OCI-M1 (cell line): ENCODE measurements around the gene EEF1AKMT3.
"Not testable (repeated sequence)": the region's sequence is repeated elsewhere in the genome, so short reads cannot be mapped to it uniquely, and the experiment has no call there.

Source experiments
- DNase-seq: peaks from one replicate; lab custom pipeline; 2025; lab: John Stamatoyannopoulos, UW

EEF1AKMT3 gene

GRCh38 chr12:57765698-57766463 lies 6.5 kb upstream of the EEF1AKMT3 start:
- peak; percentile 15 for DNase-seq

- DNase-seq = no peak
Observed at GRCh38 chr12:57766464-57767304, 5.7 kb upstream of the EEF1AKMT3 start, which contains the start of gene CYP27B1. CYP27B1 (minus strand) TSS chr12:57767078; CDS start chr12:57767041, 37 bp downstream.

GRCh38 chr12:57767305-57767698 lies 5.1 kb upstream of the EEF1AKMT3 start:
- DNase-seq = no peak

- DNase-seq = no peak
Observed at GRCh38 chr12:57767876-57768275, 4.5 kb upstream of the EEF1AKMT3 start.

- DNase-seq = no peak
Observed at GRCh38 chr12:57769594-57769993, 2.8 kb upstream of the EEF1AKMT3 start.

GRCh38 chr12:57770734-57771133 lies 1.7 kb upstream of the EEF1AKMT3 start:
- no peak for DNase-seq

DNA sequence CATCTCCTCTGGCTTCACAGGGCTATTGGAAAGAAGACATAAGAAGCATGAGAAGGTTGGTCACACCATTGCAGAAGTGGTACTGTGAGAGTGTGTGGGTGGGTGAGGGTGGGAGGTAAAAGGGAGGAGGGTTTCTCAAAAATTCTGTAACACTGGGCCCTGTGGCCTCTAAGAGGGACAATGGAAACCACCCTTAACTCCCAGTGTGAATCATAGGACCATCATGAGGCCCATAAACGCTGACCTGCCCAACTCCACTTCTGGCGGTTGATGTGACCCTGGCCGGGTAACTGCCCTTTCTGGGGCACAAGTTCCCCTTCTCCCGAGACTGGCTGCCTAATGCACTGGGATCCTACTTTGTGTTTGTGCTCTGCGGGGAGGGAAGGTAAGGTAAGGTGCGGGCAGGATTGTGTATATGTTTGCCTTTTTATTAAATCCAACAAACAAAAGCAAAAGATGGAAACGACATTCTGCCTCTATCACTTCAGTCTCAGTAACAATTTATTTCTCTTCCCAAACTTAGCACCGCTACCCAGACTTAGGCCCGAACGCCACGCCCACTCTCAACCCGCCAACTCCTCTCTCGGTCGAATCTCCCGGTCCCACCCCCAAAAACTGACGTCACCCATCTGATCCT lies 1.1 kb upstream of the EEF1AKMT3 start:
- peak; percentile 97 for DNase-seq

DNA sequence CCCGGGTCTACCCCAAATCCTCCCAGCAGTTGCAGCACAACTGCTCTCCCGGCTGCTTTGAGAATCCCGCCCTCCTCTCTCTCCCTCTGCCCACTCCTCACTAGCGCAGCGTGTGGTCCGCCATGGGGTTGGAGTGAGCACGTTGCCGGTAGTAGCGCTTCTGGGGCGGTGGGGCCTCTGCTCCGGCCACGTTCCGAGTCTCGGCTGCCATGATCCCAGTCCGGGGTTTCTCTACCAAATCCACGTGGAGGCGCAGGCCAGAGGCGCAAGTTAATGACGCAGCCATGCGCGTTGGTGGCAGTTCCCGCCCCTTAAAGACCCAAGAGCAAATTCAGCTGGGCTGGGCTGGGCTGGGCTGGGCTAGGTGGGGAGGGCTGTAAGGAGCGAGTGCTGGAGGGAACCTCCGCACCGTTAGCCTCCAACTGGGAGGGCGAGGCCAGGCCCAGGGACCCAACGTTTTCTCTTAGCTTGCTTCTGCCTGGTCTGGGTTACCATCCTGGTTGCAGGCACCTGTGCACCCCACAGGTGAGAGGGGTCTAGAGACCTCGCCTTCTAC lies 463 bp upstream of the EEF1AKMT3 start, which contains the start of gene METTL1:
METTL1 (minus strand) TSS at position 233 of the 556 bp plus-strand sequence; CDS start at position 211, 22 bp downstream.
- peak; percentile 98 for DNase-seq

DNA sequence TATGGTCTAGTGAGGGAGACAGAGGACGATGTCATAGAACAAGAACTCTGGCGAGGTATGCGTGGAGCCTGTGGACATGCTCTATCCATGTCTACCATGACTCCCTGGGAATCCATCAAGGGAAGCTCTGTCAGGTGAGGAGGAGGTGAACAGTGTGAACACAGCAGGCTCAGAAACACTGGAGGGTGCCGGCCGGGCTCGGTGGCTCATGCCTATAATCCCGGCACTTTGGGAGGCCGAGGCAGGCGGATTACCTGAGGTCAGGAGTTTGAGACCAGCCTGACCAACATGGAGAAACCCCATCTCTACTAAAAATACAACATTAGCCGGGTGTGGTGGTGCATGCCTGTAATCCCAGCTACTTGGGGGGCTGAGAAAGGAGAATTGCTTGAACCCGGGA lies 2.2 kb downstream of the EEF1AKMT3 start:
- not testable (repeated sequence) for DNase-seq

DNA sequence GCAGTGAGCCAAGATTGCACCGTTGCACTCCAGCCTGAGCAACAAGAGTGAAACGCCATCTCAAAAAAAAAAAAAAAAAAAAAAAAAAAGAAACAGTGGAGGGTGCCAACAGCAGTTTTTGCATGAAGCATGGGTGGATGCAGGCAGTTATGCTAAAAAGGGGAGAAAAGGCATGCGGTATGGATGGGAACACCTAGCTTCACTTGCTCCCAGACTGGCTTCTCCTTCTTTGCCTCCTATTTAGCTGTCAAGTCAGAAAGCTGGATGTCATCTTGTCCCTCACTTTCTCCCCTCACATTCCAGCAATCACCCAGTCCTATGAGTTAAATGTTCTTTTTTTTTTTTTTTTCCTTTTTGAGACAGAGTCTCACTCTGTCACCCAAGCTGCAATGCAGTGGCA lies 2.6 kb downstream of the EEF1AKMT3 start:
- no peak for DNase-seq

DNA sequence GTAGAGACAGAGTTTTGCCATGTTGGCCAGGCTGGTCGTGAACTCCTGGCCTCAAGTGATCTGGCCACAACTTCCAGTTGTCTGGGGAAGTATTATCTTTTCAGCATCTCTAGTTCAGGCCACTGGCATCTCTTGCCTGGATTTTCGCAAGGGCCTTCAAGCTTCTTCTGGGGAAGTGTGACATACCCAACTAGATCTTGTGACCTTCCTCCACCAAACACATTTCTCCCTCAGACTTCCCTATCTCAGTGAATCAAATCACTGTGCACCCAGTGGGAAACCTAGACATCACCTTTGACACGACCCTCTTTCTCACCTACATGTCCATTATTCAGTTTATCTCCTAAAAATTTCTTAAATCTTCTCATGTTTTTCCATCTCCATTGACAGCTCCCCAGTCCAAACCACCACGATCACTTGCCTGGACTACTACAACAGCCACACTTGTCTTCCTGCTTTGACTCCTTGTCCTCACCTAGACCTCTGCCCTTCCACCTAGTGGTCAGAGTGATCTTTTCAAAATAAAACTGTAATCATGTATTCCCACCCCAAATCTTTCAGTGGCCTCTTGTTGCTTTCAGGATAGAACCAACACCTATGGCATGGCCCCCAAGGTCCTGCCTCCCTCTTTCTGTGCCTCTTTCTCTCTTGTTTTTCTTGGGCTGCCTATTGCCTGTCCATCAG lies 3.3 kb downstream of the EEF1AKMT3 start:
- peak; percentile 12 for DNase-seq

DNA sequence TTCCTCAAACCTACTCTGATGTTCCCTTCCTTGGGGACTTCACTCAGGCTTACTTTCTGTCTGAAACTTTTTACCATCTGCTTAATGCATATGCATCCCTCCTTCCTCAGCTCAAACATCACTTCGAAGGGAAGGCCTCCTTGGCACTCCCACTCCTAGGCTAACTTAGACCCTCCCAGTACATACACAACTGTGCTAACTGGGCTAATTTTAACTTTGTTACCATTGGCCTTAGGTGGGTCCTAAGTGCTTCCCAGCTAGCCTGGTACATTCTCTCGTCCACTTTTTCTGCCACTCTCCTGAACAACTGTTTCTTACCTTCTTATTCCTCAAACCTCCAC lies 3.8 kb downstream of the EEF1AKMT3 start:
- DNase-seq = no peak

DNA sequence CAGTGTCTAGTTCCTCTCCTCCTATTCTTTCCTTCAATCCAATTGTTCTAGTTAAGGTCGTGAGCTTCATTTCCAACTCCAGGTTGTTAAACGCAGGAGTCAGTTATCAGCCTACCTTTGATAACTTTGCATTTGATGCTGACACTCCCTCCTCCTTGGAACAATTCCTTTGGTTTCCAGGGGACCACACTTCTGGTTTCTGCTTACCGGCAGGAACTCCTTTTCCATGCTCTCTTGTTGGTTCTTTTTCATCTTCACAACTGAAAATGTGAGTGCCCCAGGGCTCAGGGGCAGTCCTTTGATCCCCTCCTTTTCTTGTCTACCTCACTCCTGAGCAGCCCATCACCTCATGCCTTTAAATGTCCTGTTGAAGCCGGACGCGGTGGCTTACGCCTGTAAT lies 5.0 kb downstream of the EEF1AKMT3 start:
- no peak for DNase-seq

GRCh38 chr12:57777911-57778310 lies 5.5 kb downstream of the EEF1AKMT3 start:
- DNase-seq = no peak

- no peak for DNase-seq
Observed at GRCh38 chr12:57779736-57780135, 7.3 kb downstream of the EEF1AKMT3 start.

DNA sequence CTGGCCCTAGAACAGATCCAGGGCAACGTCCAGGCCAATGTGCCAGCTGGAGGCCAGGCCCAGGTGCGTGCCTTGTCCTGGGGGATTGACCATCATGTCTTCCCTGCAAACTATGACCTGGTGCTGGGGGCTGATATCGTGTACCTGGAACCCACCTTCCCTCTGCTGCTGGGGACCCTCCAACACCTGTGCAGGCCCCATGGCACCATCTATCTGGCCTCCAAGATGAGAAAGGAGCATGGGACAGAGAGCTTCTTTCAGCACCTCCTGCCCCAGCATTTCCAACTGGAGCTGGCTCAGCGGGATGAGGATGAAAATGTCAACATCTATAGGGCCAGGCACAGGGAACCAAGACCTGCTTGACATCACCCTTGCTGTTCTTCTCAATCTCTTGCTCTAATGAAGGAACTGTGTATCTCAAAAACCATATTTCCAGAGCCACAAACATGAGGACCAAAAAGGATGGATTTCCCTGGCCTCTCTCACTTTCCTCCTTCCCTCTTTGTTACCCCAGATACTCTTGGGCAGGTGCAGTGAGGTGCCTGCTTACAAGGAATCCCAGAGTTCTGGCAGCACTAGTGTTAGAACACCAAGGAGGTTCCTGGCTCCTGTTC lies 8.0 kb downstream of the EEF1AKMT3 start:
- no peak for DNase-seq

DNA sequence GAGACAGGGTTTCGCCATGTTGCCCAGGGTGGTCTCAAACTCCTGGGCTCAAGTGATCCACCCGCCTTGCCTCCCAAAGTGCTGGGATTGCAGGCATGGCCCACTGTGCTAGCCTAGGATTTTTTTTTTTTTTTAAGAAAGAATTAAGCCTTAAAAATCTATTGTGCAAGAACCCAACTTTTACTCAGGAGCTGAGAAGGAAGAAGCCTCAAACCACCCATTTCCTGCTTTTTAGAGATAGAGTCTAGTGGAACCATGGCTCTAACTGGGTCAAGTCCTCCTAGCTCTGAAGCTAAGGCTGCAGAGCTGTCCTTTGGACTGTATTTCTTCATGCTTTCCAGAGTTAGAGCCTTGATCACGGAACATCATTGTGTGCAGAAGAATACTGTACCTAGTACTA lies 8.8 kb downstream of the EEF1AKMT3 start:
- no peak for DNase-seq

DNA sequence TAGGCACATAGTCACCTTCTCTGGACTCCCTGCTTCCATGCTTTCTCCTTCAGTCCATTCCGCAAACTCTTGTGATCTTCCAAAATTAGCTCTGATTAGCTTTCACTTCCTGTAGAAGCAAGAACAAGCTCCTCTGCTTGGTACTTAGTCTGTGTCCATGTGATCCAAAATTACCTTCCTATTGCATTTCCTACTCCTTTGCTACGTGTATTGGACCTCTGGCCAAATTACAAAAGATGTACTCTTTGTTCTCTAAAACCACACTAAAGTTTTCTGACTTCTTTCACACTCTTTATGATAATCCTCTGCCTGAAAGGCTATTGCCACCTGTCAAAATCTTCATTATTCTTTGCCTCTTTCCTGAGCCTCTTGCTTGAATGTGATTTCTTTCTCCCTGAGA lies 9.4 kb downstream of the EEF1AKMT3 start:
- DNase-seq = peak; percentile 29

GRCh38 chr12:57782243-57782607 lies 9.8 kb downstream of the EEF1AKMT3 start:
- no peak for DNase-seq

DNA sequence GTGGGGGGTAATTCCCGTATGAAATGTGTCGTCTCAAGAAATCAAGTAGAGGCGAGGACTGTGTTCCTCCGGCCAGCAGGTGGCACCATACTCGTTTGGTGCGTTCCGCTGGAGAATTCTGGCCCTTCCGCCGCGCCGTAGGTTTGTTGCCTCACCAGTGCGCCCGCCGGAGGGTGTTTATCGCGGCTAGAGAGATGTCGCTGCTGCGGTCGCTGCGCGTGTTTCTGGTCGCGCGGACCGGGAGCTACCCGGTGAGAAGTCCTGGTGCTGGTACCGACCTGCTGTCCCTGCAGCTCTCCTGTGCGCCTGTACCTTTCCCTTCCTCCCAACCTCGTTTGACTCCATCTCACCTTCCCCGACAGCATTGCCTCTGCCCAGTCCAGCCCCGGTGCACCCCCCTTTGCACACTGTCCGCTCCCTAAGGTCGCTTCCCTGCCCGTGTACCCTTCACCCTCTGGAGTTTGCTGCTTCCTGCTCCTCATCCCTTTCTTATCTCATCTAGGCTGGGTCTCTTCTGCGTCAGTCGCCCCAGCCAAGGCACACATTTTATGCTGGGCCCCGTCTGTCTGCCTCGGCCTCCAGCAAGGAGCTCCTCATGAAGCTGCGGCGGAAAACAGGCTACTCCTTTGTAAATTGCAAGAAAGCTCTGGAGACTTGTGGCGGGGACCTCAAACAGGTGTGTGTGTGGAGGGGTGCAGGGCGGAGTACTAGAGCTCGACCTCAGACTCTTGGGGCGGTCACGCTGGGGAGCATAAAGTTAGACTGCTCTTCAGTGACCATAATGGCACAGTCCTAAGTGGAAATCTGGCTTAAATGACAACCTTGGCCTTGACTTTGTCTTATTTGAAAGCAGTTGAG lies 10.4 kb downstream of the EEF1AKMT3 start, which contains the start of gene TSFM:
TSFM (plus strand) TSS at position 180 of the 858 bp plus-strand sequence; CDS start at position 195, 15 bp downstream.
- peak; percentile 97 for DNase-seq
